Embryonic facial prominence (tissue), 1 donor: ENCODE data around the gene CCDC154.
A peak's percentile ranks its signal among the peaks of the same experiment; 100 is the strongest.

Experiments used
- DNase-seq: peaks from one replicate; pipeline ENCODE4 v3.0.0-alpha.2; 2016; ENCODE audit errors: extremely low spot score

CCDC154 gene

DNA sequence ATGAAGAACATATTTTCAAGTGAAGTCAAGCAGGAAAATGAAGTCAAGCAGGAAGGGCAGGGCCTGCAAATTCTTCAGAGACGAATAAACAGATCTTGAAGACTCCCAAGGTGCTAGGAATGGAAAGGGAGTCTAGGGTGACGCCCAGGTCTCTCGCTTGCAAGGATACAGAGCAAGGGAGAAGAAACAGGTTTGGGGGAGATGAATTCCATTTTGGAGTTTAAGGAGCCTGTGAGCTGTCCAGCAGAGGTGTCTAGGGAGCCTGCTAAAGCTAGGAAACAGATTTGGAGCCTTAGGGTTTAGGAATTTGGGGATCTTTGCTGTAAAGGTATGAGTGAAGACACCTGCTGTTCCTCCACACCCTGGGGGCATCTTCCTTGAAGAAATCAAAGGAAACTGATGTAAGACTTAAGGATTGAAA, 27.8 kb downstream of the CCDC154 start:
- DNase-seq, result no peak

DNA sequence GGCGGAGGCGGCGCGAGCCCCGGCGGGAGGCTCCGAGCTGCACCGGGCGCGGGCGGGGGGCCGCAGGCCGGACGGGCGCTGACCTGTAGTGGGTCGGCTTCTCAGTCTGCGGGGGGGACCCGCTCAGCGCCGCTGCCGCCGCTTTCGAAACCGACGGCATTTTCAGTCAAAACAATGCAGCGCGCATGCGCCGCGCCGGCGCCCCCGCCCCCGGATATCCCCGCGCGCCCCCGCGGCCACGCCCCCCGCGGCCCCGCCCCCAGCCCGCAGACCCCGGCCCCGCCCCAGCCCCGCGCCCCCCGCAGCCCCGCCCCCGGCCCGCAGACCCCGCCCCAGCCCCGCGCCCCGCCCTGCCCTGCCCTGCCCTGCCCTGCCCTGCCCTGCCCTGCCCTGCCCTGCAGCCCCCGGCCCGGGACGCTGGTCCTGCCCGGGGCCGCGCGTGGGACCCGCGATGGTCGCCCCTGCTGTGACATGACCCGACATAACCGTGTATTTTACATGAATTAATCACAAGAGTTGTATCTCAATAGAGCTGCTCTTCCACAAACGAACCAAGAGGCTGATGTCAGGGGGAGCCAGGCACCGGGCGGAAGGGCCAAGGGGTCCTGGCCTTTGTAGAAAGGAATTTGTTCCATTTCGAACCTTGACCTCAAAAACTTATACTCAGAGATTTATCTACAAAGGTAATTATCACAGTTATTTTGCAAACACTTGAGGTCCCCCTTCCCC, 29.7 kb downstream of the CCDC154 start, which contains the start of gene UNKL:
TSS of gene UNKL (minus strand) at position 173 of the 729 bp plus-strand sequence. CDS start at position 160, 13 bp downstream.
- no peak for DNase-seq

DNA sequence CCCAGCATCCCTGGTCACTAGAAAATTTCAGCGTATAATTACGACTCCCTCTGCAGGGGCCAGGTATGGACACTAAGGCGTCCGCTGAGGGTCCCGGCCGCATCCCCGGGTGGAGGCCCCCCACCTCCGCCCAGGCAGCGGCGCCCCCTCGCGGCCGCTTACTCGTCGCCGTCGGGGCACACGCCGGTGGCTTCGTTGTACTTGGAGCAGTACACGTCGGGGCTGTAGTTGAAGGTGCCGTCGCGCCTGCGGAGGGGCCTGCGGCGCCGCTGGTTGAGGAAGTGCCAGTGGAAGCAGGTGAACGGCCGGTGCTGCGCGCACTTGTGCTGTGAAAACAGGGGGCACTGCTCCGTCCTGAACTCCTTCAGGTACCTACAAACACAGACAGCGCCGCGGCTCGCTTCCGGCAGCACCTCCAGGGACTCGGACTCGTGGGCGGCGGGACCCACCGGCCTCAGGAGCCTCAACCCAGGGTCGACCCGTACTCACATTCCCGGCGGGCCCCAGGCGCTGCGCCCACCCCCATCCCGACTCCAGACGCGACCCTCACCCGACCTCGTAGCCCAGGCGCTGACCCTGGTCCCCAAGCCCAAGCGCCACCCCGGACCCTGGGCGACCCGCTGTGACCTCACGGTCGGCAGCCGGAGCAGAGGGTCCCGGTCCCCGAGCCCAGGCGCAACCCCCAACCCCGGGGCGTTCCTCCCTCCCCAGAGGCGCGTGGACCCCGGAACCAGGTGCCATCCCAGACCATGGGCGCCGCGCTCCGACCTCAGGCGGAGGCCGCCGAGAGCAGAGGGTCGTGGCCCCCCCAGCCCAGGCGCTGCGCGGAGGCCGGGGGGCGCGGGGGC, 30.4 kb downstream of the CCDC154 start:
- no peak for DNase-seq

DNA sequence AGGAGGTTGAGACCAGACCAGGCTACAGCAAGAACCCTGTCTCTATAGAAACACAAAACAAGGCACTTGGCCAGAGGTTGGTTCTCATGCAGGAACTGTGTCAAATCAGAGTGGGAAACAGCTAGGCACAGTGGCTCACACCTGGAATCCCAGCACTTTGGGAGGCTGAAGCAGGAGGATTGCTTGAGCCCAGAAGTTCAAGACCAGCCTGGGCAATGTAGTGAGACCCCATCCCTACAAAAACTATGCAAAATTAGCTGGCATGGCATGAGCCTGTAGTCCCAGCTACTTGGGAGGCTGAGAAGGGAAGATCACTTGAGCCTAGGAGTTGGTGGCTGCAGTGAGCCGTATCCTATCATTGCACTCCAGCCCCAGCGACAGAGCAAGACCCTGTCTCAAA, 31.5 kb downstream of the CCDC154 start:
- no peak for DNase-seq

DNA sequence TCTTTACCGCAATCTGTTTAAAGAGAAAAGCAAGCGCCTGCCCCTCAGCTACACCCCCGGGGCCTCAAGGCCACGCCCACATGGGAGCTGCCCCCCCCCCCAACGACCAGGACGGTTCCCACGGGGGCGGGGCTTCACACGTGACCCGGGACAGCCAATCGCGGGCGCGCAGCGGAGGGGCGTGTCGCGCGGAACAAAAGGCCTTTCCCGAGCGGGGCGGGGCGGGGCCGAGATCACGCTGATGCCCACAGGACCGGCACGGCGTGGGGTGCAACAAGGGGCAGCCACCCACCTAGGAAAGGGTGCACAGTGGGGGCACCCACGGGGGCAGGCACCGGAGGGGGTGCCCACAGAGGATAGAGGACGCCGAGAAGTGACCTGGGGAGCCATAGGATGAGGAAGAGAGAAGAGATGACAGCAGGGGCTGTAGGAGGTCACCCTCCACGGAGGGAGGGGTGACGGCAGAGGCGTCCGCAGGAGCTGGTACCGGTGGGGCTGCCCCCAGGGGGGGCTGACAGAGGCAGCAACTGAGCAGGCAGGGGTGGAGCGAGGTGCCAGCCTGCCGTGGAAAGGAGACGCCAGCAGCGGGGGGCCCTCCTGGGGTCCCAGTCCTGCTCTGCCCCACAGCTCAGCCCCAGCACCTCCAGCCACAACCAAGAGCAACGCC, 36.1 kb downstream of the CCDC154 start:
- peak; percentile 62 for DNase-seq

DNA sequence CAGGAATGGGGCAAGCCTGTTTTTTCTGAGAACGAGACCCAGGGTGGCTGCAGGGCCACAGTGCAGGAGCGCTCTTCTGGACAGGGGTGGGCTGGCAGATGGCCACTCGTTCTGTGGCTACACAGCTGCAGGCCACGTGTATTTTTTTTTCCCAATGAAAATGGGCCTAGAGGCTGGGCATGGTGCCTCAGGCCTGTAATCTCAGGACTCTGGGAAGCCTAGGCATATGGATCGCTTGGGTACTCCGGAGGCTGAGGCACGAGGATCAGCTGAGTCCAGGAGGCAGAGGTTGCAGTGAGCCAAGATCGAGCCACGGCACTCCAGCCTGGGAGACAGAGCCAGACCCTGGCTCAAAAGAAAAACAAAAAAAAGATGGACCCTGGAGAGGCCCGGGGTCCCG, 36.6 kb downstream of the CCDC154 start:
- no peak for DNase-seq

DNA sequence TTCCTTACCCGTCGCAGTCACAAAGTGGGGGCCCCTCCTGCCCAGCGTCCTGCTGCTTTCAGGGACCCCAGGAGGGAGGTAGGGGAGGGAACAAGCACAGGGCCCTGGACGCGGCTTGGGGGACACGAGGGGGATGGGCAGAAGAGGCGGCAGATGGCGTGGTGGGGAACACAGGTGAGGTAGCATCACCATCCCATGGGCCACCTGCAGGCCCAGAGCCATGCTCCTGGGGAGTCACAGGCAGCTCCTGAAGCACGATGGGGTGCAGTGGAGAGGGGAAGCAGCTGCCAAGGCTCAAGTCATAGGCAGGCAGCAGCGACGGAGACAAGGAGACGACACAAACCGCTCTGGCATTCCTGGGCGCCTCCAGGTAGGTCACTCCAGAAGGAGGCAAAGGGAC, 40.6 kb downstream of the CCDC154 start:
- DNase-seq, result no peak

DNA sequence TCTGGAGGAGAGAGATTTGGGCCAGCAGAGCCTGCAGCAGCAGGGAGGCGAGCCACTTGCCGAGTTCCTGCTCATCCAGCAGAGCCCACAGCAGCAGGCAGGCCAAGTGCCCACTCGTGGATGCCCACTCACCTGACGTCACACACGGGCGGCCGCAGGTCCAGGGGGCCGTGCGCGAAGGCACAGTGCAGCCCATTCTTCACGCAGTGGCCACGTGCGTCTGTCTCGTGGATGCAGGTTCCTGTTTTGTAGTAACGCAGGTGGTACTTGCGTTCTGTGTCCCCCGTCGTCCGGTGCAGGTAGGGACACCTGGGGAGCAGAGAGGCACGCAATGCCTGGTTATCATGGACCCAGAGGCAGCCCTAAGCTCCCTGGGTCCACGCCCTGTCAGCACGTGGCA, 41.3 kb downstream of the CCDC154 start:
- no peak for DNase-seq

DNA sequence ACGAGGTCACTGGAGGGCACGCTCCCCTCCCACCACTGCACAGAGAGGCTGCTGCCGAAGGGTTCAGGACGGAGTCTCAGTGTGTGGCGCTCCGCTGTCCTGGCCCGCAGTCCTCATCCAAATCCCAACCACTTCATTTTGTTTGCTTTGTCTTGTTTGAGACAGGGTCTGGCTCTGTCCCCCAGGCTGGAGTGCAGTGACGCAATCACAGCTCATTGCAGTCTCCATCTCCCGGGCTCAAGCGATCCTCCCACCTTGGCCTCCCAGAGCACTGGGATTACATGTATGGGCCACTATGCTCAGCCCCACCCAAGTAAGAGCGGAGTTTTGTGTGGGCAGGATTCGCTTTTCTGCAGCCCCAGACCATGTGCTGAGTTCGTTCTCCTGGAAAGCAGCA, 42.6 kb downstream of the CCDC154 start:
- DNase-seq, result no peak

DNA sequence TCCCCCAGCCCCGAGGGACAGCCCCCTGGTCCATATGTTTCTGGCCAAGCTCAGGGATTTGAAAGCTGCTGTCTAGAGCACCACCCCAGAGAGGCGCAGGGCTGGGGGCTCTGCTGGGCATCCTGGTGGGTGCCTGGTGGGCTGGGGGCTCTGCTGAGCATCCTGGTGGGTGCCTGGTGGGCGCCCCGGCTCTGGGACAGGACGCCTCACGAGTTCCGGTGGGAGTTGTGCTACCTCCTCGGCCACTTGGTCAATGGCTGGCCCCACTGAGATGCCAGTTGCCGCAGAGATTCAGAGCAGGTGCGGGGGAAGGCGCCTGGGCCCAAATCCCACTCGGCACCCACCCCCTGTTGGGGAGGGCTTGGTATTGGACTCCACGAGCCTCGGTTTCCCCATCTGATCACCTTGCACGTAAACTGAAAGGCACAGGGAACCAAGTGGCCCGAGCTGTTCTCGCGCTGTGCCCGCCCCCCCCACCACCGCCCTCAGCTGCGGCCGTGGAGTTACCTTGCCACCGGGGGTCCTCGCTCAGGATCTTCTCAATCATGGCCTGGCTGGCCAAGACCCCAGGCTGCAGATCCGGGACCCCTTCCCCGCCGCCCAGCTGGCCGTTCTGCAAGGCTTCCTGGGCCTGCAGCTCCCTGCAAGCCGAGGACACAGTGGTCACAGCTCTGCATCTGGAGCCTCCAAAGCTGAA, 43.1 kb downstream of the CCDC154 start:
- no peak for DNase-seq

DNA sequence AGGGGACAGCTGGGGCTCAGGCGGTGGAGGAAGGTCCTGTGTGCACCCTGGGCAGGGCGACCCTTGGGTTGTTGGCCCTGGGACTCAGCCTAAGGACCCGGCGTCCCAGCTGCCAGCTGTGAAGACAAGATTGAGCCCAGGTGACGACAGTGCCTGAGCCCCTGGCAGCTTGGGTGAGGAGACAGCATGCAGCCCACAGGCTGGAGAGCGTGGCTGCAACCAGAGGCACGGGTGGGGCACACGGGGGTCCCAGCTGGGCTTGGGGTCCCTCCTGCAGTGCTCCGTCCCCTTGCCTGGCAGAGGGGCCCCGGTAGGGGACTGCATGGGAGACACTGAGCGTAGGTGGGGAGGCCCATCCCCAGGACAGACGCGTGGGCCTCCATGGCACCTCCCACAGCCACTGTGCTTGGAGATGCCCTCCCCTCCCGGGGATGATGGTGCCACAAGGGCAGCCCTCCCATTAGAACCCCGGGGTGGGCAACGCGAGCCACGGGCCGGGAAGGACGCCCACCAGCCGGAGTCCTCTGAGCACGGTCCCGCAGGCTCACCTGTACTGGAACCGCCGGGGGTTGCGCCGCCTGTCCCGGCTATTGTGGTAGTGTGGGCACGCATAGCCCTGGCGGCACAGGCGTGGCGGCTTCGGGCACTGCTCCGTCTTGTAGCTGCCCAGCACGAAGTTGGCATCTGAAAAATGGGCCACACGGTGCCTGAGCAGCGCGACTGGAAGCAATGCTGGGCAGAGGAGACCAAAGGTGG, 45.4 kb downstream of the CCDC154 start:
- no peak for DNase-seq

DNA sequence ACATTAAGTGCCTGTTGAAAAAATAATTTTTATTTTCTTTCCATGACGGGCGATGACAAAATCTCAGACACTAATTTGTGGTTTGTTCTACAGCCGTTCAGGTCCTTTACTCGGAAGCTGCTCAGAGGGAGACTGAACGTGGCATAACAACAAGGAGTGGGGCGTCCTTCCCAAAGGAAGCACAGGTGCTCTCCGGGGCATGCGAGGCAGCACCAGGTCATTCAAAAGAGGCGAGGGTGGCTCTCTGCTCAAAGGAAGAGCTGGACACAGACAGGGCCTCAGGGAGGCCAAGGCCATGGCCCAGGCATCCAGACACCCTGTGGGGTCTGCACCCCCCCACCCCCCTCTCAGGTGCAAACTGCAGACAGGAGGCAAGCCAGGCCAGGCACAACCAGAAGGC, 46.0 kb downstream of the CCDC154 start:
- no peak for DNase-seq

DNA sequence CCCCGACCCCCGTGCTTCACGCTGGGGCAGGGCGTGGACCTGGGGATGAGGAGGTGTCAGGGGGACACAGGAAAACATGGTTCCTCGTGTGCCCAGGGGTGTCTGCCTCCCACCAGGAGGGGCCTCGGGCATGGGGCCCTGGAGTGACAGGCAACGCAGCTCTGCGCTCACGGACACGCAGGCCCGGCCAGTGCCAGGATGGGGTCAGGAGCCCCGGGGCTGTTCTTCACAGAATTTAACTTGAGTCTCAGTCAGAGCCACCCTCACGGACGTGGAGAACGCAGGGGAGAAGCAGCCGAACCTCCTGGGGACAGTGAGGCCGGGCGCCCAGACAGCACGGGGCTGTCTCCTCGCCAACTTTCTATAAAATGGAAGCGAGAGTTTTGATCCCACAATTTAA, 46.6 kb downstream of the CCDC154 start:
- no peak for DNase-seq

DNA sequence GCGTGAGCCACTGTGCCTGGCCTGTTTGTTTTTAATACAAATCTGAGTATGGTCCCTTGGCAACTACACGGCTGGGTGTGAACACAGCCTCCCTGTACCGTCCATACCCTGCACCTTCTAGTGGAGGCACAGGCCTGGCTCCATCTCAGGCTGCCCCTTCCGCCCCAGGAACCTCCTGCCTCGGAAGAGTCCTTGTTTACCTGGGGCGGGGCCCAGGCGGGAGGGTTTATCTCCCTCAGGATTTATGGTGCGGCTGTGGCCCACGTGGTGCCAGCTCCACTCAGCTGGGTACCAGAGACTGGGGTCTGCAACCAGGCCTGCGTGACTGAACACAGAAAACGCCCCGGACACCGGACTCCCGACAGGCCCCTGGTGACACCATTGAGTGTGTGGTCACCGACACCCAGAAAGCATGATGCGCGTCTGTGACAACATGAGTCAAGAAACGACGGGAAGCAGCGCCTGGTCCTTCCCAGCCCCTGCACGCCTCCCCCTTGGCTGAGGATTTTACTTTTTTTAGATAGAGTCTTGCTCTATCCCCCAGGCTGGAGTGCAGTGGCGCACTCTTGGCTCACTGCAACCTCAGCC, 48.8 kb downstream of the CCDC154 start:
- no peak for DNase-seq

DNA sequence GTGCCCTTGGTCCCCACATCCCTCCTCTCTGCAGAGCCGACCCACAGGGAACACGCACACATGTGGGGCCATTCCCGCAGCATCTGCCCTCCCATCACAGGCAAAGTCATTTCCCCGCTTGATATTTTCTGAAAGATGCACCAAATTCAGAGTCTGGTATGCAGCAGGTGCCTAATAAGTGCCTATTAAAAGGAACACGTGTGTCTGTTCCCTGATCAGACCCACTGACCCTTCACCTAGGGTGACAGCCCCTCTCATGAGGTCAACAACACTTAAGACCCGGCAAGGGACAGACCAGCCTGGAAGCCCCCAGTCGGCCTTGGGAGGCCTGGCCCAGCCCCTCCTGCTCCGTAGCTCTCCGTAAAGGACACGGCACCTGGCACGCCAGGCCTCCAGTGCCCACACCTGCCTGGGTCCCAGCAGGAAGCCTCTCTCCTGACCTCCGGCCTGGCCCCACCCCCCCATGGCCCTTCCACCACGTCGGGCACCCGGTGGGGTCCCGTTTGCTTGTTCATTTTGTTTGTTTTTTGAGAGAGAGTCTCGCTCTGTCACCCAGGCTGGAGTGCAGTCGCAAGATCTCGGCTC, 49.9 kb downstream of the CCDC154 start:
- no peak for DNase-seq

DNA sequence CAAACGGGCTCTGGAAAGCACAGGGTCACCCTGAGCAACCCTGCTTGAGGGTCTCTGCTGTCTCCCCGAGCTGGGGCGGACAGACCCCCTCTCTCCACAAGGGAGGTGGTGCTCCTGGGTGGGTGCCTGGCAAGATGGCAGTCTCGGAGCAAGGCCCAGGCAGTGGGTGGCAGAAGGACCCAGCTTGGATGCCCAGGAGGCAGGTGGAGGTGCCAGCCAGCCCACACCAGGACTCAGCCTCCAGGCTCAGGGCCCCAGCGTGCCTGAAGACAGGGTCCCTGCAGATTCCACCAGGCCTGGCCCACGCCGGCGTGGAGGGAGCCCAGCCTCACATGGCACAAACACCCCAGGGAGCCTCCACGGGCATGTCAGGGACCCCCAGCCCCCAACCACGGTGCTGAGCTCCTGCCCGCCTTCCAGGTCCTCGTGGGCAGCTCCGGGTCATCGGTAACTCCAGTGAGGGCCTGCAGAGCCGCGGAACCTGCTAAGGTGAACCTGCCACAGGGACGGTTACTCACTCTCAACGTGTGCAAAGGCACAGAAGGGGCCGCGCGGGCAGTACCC, 50.7 kb downstream of the CCDC154 start:
- no peak for DNase-seq

DNA sequence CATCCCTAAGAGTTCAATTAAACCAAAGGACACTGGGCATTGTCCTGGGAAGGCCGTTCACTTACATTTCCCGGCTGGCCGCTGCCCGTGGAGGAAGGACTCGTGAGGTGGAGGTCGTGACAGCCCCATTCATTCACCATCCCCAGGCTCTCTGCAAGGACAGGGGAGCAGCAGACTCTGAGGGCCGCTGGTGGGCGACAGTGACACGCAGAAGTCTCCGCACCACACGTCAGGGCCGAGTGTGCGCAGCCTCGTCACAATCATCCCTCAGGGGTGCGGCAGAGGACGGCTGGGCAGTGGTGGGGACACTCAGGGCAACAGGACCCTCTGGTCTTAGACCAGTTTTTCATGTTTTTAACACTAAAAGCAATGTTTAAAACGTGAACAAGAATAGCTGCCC, 51.5 kb downstream of the CCDC154 start:
- no peak for DNase-seq

DNA sequence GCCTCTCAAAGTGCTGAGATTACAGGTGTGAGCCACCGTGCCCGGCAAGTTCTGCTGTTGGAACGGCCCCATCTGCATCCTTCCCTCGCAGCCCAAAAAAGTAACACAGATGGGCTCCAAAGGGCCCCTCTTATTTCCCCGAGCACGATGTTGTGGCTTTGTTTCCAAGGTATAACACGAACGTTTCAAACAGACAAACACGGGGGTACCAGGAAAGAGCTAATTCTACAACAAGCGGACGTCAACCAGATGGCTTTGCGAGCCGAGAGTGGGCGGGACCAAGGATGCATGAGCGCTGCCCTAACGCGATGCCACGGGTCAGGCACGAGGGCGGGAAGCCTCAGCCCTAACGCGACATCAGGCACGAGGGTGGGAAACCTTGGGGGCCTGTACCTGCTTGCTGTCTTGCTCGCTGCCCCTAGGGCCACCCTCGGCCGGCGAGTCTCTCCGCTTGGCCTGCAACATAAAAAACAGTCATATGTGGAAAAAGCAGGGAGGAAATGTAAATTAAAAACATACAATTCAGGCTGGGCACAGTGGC, 54.0 kb downstream of the CCDC154 start:
- DNase-seq, result no peak

DNA sequence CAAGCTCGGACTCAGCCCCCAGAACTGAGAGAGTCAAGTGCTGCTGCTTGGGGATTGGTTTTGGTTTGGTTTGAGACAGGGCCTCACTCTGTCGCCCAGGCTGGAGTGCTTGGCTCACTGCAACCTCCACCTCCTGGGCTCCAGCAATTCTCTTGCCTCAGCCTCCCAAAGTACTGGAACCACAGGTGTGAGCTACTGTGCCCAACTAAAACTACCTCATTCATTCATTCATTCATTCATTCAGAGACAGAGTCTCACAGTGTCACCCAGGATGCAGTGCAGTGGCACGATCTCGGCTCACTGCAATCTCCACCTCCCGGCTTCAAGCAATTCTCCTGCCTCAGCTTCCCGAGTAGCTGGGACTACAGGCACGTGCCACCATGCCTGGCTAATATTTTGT, 54.6 kb downstream of the CCDC154 start:
- no peak for DNase-seq

DNA sequence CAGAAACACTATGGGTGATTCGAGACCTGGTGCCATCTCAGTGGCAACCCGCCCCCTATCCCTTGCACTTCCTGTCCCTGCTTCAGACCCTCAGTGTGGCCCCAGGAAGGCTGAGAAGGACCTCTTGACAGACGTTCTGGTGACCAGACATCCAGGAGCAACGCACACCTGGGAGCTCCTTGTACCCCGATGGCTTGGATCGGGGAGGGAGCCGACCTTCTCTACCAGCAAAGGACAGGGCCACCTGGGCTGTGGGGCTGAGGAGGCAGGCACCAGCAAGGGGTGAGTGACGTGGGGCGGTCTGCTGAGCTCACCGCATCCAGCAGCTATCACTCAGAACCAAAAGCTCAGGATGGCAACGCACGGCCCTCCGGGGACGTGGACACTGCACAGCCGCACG, 57.0 kb downstream of the CCDC154 start:
- DNase-seq, result no peak
